PC-3 (cell line): ENCODE results near the gene PSG2.
"Not testable (repeated sequence)": the region's sequence is repeated elsewhere in the genome, so short reads cannot be mapped to it uniquely, and the experiment has no call there.

Source experiments
- CTCF ChIP-seq: fragments of 300-600 bp; sonication (generic); conservative IDR thresholded peaks from 2 replicates; pipeline ENCODE4 v1.5.1; 2017; ENCODE audit warnings: antibody characterized with exemption, low read depth, mild to moderate bottlenecking, low read length
- EZH2 ChIP-seq: fragments of 300-600 bp; sonication (generic); IDR thresholded peaks from one replicate; pipeline ENCODE4 v1.6.1; 2017; ENCODE audit warnings: antibody characterized with exemption, mild to moderate bottlenecking, low read length; ENCODE audit not compliant: unreplicated experiment

GRCh38 chr19:43043492-43044180, 38.9 kb downstream of the PSG2 start:
- not testable (repeated sequence) for TF ChIP-seq EZH2, CTCF
